ENCODE results near the gene CAPN13.

Gene CAPN13

DNA sequence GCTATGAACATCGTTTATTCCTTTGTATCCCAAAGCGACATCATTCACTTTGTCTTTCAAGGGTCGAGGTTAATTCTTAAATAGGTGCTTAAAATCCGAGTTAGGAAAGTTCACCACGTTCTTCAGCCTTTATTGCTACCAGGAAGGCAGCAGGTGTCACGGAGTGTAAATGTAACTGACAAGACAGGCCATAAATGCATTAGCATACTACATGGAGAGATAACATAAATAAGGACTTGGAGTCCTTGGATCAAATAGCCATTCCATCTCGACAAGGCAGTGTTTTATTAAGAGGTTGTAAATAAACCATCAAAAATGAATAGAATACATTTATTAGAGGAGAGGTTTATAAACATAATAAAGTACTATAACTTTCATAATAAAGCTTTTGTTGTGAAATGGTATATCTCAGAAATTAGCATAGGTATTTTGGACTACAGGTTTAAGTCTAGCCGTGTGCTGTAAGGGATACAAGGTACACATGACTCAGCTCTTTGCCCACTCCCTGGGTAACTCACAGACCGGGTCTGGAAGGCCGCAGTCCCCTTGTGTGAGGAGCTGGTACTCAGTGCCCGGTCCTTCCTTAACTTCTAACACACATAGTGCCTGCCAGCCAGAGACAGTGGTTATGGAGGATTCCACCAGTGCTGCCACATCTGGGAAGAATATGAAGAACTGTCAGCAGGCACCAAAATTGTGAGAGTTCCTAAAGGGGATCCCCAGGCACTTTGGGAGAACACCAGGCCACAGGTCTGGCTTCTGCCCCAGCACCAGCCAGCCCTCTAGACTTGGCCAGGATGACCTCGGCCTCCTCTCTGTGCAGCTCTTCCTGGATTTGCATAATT, 29.4 kb downstream of the CAPN13 start:
- no peaks in the 10 kb centered on the region for H3K36me3 ChIP-seq (replicated peaks; ENCODE audit: insufficient read depth, low read length)
- no peaks in the 10 kb centered on the region for H3K9me3 ChIP-seq (replicated peaks; ENCODE audit: insufficient read depth, low read length)
- no peaks in the 10 kb centered on the region for H3K79me2 ChIP-seq (ENCODE audit: low read length)
- TF ChIP-seq EZH2phosphoT487 (IDR thresholded peaks at IDR 0.05; ENCODE audit: low read length) = no peak
- no peak for TF ChIP-seq EZH2 (optimal IDR thresholded peaks at IDR 0.05; ENCODE audit: low read depth, low read length)
- TF ChIP-seq, protein P1, sequence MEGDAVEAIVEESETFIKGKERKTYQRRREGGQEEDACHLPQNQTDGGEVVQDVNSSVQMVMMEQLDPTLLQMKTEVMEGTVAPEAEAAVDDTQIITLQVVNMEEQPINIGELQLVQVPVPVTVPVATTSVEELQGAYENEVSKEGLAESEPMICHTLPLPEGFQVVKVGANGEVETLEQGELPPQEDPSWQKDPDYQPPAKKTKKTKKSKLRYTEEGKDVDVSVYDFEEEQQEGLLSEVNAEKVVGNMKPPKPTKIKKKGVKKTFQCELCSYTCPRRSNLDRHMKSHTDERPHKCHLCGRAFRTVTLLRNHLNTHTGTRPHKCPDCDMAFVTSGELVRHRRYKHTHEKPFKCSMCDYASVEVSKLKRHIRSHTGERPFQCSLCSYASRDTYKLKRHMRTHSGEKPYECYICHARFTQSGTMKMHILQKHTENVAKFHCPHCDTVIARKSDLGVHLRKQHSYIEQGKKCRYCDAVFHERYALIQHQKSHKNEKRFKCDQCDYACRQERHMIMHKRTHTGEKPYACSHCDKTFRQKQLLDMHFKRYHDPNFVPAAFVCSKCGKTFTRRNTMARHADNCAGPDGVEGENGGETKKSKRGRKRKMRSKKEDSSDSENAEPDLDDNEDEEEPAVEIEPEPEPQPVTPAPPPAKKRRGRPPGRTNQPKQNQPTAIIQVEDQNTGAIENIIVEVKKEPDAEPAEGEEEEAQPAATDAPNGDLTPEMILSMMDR (IDR thresholded peaks at IDR 0.05; ENCODE audit: low read length) = no peak
- no peaks in the 10 kb centered on the region for H3K9me2 ChIP-seq (replicated peaks; ENCODE audit: insufficient read depth, low read length)
- no peaks in the 10 kb centered on the region for H3F3A ChIP-seq (ENCODE audit: insufficient read depth, low read length)
- no peaks in the 10 kb centered on the region for H4K20me1 ChIP-seq (ENCODE audit: insufficient read depth, low read length)
- DNase-seq = no peak
- H3K4me3 ChIP-seq (ENCODE audit: low read length) = no peak overlapping the region
- no peak overlapping the region for H3K9ac ChIP-seq (ENCODE audit: low read length)
- no peaks in the 10 kb centered on the region for H3K4me1 ChIP-seq (ENCODE audit: low read length)
- no peak overlapping the region for H2AFZ ChIP-seq (ENCODE audit: low read length)
- H3K4me2 ChIP-seq (ENCODE audit: low read depth, low read length) = no peak overlapping the region
- no peaks in the 10 kb centered on the region for H3K27me3 ChIP-seq (replicated peaks; ENCODE audit: insufficient read depth, low read length)
- H3K27ac ChIP-seq (ENCODE audit: low read length) = no peak overlapping the region

DNA sequence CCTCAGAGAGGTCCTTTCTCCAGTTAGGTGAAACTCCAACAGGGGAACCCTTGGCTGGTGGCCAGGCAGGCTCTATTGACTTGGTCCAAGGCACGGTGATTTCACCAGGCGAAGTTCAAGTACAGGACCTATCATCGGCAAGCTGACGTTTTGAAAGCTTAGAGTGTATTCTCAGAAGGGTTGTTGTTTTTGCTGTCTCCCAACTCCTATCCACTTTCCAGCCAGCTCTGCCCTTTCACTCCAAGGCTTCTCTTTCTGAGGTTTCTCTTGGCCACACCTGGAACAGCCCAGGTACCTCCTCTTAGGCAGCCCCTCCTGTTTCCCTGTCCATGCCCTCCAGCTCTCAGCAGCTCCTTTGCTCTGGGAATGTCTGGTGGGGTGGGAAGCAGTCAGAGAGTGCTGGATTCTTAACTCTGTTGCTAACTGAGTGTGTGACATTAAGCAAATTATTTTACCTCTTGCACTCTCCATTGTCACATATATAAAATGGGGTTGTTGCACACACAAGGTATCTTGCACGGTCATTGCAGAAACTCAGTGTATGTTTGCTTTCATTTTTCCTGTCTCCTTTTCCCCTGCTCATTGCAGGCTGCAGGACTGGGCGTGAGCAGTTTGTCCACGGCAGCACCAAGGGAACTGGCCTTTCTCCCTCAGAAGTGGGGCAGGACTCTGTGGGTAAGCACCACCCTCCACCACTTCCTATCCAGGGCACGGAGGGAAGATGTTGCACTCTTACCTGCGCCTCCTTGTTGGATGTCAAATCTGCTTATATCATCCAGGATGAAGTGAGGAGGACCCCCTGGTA, 30.2 kb downstream of the CAPN13 start:
- TF ChIP-seq EZH2 (optimal IDR thresholded peaks at IDR 0.05; ENCODE audit: low read depth, low read length) (no peak), EZH2phosphoT487 (IDR thresholded peaks at IDR 0.05; ENCODE audit: low read length) (no peak)
- TF ChIP-seq, protein P1 (IDR thresholded peaks at IDR 0.05; ENCODE audit: low read length) = no peak
- Histone ChIP-seq H3F3A (ENCODE audit: insufficient read depth, low read length) (no peaks in the 10 kb centered on the region), H3K9me3 (replicated peaks; ENCODE audit: insufficient read depth, low read length) (no peaks in the 10 kb centered on the region), H3K4me1 (ENCODE audit: low read length) (no peaks in the 10 kb centered on the region), H3K36me3 (replicated peaks; ENCODE audit: insufficient read depth, low read length) (no peaks in the 10 kb centered on the region), H3K27ac (ENCODE audit: low read length) (no peak overlapping the region), H3K9me2 (replicated peaks; ENCODE audit: insufficient read depth, low read length) (no peaks in the 10 kb centered on the region), H2AFZ (ENCODE audit: low read length) (no peak overlapping the region), H4K20me1 (ENCODE audit: insufficient read depth, low read length) (no peaks in the 10 kb centered on the region), H3K27me3 (replicated peaks; ENCODE audit: insufficient read depth, low read length) (no peaks in the 10 kb centered on the region), H3K4me3 (ENCODE audit: low read length) (no peak overlapping the region), H3K4me2 (ENCODE audit: low read depth, low read length) (no peak overlapping the region), H3K9ac (ENCODE audit: low read length) (no peak overlapping the region), H3K79me2 (ENCODE audit: low read length) (no peaks in the 10 kb centered on the region)
- DNase-seq = no peak

DNA sequence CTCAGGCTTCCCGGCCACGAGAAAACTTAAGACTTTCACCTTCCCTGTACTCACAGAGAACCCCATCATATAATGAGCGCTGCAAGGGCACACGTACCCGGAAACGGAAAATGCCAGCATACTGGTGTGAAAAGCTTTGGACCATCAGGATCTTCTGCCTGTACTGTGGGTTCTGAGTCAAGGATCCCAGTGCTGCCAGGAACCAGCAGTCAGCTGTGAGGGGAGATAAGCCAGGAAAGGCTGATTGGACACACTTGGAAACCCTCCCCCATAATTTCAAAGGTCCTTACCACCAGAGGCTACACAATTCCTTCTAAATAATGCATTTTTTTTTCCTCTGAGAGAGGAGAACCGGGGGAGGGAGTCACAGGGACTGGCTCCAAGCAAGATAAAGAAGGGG, 31.4 kb downstream of the CAPN13 start:
- H3K9me3 ChIP-seq (replicated peaks; ENCODE audit: insufficient read depth, low read length) = no peaks in the 10 kb centered on the region
- TF ChIP-seq EZH2 (optimal IDR thresholded peaks at IDR 0.05; ENCODE audit: low read depth, low read length) (no peak), EZH2phosphoT487 (IDR thresholded peaks at IDR 0.05; ENCODE audit: low read length) (no peak)
- TF ChIP-seq, protein P1 (IDR thresholded peaks at IDR 0.05; ENCODE audit: low read length) = no peak
- H2AFZ ChIP-seq (ENCODE audit: low read length) = no peak overlapping the region
- H3K4me2 ChIP-seq (ENCODE audit: low read depth, low read length) = no peak overlapping the region
- H3K4me1 ChIP-seq (ENCODE audit: low read length) = no peaks in the 10 kb centered on the region
- no peak overlapping the region for H3K4me3 ChIP-seq (ENCODE audit: low read length)
- H3F3A ChIP-seq (ENCODE audit: insufficient read depth, low read length) = no peaks in the 10 kb centered on the region
- no peaks in the 10 kb centered on the region for H4K20me1 ChIP-seq (ENCODE audit: insufficient read depth, low read length)
- H3K27me3 ChIP-seq (replicated peaks; ENCODE audit: insufficient read depth, low read length) = no peaks in the 10 kb centered on the region
- no peaks in the 10 kb centered on the region for H3K79me2 ChIP-seq (ENCODE audit: low read length)
- H3K9me2 ChIP-seq (replicated peaks; ENCODE audit: insufficient read depth, low read length) = no peaks in the 10 kb centered on the region
- H3K27ac ChIP-seq (ENCODE audit: low read length) = no peak overlapping the region
- no peak overlapping the region for H3K9ac ChIP-seq (ENCODE audit: low read length)
- DNase-seq = no peak
- no peaks in the 10 kb centered on the region for H3K36me3 ChIP-seq (replicated peaks; ENCODE audit: insufficient read depth, low read length)
